ENCODE results near the gene PSMB5. TPM values are rescaled to one million over a fixed set of nuclear protein-coding genes. Genes with fewer than 3 reads are reported as not detected.

The PSMB5 gene
- total and polyA plus RNA-seq, 9 of the 15 experiments (the other 6 are each of a cell fraction or from before 2014, with no cell fraction given), result 198 to 1,870 (median 269) TPM

DNA sequence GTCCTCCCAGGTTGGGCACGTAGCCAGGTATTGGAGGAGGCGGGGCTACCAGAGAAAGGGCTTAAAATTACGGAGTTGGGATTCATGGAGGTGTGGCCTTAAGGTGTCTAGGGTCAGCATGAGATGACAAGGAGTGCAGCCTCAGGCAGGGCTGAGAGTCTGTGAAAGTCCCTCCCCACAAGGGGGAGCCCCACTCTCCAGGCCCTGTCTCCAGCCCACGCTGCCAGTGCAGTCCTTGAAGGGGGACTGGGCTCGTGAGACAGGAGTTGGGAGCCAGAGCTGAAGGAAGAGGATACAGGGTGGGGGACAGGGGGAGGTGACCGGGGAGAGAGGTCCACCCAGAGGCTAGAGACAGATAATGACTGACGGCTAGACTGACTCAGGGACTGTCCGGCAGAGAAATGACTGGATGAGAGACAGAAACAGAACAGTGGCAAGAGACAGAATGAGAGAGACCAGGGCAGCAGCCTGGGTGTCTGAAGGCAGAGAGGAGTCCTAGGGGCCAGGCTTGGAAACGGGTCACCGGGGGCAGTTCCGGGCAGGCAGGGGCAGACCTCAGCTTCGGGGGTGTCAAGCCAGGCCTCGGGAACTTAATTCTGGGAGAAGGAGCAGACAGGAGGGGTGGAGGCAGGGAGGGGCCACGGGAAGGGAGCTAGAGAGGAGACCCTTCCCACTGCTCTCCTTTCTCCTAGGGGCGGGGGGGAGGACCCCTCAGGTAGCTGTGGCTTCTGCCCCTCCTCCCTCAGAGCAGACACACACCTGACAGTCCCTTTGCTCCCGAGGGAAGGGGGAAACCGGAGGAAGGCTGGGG is 21.6 kb upstream of the PSMB5 start (continued):
- TF ChIP-seq, protein P1, sequence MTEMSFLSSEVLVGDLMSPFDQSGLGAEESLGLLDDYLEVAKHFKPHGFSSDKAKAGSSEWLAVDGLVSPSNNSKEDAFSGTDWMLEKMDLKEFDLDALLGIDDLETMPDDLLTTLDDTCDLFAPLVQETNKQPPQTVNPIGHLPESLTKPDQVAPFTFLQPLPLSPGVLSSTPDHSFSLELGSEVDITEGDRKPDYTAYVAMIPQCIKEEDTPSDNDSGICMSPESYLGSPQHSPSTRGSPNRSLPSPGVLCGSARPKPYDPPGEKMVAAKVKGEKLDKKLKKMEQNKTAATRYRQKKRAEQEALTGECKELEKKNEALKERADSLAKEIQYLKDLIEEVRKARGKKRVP (CRISPR knock-in tag; IDR thresholded peaks at IDR 0.05), result no peak
- TF ChIP-seq EHMT2 (IDR thresholded peaks at IDR 0.05) (no peak), KAT7 (CRISPR knock-in tag; IDR thresholded peaks at IDR 0.05; ENCODE audit: borderline replicate concordance) (no peak; the same call in 1 of the 2 replicates), ZBTB7A (IDR thresholded peaks at IDR 0.05; ENCODE audit: borderline replicate concordance, control insufficient read depth, low read depth, low read length) (peak; percentile 37; the same call in 1 of the 2 replicates), PHF8 (IDR thresholded peaks at IDR 0.05; ENCODE audit: borderline replicate concordance, low read length) (no peak), RBM15 (IDR thresholded peaks at IDR 0.05; ENCODE audit: insufficient read depth, low read length) (no peak), SNIP1 (IDR thresholded peaks at IDR 0.05; ENCODE audit: low read depth) (no peak), ZNF140 (CRISPR knock-in tag; IDR thresholded peaks at IDR 0.05) (no peak), NCOA2 (IDR thresholded peaks at IDR 0.05; ENCODE audit: partially characterized antibody in 2 of 2) (no peak), KDM1A (IDR thresholded peaks at IDR 0.05) (0 out of 4 replicates have a peak, but pooled peaks of 1 of the 2 experiments have one; percentile 33), PML (IDR thresholded peaks at IDR 0.05; ENCODE audit: low read length) (no peak), XRCC5 (IDR thresholded peaks at IDR 0.05; ENCODE audit: low read depth, low read length) (peak; percentile 80; the same call in 1 of the 2 replicates), ELF2 (CRISPR knock-in tag; IDR thresholded peaks at IDR 0.05) (no peak), DNMT1 (IDR thresholded peaks at IDR 0.05) (no peak), ZNF143 (CRISPR knock-in tag; IDR thresholded peaks at IDR 0.05) (no peak), MBD2 (IDR thresholded peaks at IDR 0.05; ENCODE audit: borderline replicate concordance, low read depth) (peak; percentile 42; the same call in 1 of the 2 replicates), ZNF551 (CRISPR knock-in tag; IDR thresholded peaks at IDR 0.05) (no peak)
- TF ChIP-seq, protein P2, sequence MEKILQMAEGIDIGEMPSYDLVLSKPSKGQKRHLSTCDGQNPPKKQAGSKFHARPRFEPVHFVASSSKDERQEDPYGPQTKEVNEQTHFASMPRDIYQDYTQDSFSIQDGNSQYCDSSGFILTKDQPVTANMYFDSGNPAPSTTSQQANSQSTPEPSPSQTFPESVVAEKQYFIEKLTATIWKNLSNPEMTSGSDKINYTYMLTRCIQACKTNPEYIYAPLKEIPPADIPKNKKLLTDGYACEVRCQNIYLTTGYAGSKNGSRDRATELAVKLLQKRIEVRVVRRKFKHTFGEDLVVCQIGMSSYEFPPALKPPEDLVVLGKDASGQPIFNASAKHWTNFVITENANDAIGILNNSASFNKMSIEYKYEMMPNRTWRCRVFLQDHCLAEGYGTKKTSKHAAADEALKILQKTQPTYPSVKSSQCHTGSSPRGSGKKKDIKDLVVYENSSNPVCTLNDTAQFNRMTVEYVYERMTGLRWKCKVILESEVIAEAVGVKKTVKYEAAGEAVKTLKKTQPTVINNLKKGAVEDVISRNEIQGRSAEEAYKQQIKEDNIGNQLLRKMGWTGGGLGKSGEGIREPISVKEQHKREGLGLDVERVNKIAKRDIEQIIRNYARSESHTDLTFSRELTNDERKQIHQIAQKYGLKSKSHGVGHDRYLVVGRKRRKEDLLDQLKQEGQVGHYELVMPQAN (IDR thresholded peaks at IDR 0.05; ENCODE audit: borderline replicate concordance), result peak; percentile 68
- TF ChIP-seq, protein P3, sequence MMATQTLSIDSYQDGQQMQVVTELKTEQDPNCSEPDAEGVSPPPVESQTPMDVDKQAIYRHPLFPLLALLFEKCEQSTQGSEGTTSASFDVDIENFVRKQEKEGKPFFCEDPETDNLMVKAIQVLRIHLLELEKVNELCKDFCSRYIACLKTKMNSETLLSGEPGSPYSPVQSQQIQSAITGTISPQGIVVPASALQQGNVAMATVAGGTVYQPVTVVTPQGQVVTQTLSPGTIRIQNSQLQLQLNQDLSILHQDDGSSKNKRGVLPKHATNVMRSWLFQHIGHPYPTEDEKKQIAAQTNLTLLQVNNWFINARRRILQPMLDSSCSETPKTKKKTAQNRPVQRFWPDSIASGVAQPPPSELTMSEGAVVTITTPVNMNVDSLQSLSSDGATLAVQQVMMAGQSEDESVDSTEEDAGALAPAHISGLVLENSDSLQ (IDR thresholded peaks at IDR 0.05), result peak; percentile 92
- TF ChIP-seq, protein P4, sequence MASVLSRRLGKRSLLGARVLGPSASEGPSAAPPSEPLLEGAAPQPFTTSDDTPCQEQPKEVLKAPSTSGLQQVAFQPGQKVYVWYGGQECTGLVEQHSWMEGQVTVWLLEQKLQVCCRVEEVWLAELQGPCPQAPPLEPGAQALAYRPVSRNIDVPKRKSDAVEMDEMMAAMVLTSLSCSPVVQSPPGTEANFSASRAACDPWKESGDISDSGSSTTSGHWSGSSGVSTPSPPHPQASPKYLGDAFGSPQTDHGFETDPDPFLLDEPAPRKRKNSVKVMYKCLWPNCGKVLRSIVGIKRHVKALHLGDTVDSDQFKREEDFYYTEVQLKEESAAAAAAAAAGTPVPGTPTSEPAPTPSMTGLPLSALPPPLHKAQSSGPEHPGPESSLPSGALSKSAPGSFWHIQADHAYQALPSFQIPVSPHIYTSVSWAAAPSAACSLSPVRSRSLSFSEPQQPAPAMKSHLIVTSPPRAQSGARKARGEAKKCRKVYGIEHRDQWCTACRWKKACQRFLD (CRISPR knock-in tag; IDR thresholded peaks at IDR 0.05), result no peak
- TF ChIP-seq, protein P5, sequence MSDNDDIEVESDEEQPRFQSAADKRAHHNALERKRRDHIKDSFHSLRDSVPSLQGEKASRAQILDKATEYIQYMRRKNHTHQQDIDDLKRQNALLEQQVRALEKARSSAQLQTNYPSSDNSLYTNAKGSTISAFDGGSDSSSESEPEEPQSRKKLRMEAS (CRISPR knock-in tag; IDR thresholded peaks at IDR 0.05), result no peak; the same call in 1 of the 2 replicates
